K562 (cell line): Measurements from ENCODE around the gene PYGL. TPM values are rescaled to one million over a fixed set of nuclear protein-coding genes. Genes with fewer than 3 reads are reported as not detected.

Experiments used
- C11orf30 ChIP-seq: fragments of 450-650 bp; IDR thresholded peaks from 2 replicates; pipeline ENCODE4 v1.6.1; 2016; ENCODE audit warnings: low read depth, mild to moderate bottlenecking
- CBX8 ChIP-seq: fragments of 200-600 bp; sonication (generic); IDR thresholded peaks from 2 replicates; pipeline ENCODE4 v1.6.1; 2012; ENCODE audit warnings: borderline replicate concordance, mixed run types, low read depth, mild to moderate bottlenecking, moderate library complexity, mixed read lengths, low read length, control low read depth, inconsistent platforms; ENCODE audit not compliant: poor library complexity, severe bottlenecking; ENCODE audit errors: extremely low read depth
- ETV1 ChIP-seq: fragments of 450-650 bp; conservative IDR thresholded peaks from 2 replicates; pipeline ENCODE4 v1.6.1; 2016; ENCODE audit warnings: missing genetic modification characterization, control low read depth, low read depth, missing compliant biosample characterization
- FOXJ3 ChIP-seq: sonication (generic); formaldehyde crosslinking; IDR thresholded peaks from 2 replicates; pipeline ENCODE4 v1.4.0; 2020; ENCODE audit warnings: mild to moderate bottlenecking, missing genetic modification reagents
- FOXM1 ChIP-seq, 2 experiments: fragments of 450-650 bp in 1 of 2; sonication (generic) in 1 of 2; formaldehyde crosslinking in 1 of 2; IDR thresholded peaks; 2 replicates each; pipeline versions ENCODE4 v1.6.1 to v1.9.0; 2017 to 2022; ENCODE audit warnings: low read depth in 2 of 2, mild to moderate bottlenecking in 2 of 2, missing genetic modification reagents in 1 of 2, moderate library complexity in 1 of 2
- HDAC3 ChIP-seq: fragments of 450-650 bp; IDR thresholded peaks from 2 replicates; pipeline ENCODE4 v1.6.1; 2018; ENCODE audit warnings: borderline replicate concordance, mild to moderate bottlenecking, moderate library complexity; ENCODE audit not compliant: partially characterized antibody
- MAZ ChIP-seq, 2 experiments: fragments of 450-650 bp in 1 of 2; sonication (generic) in 1 of 2; formaldehyde crosslinking; IDR thresholded peaks in 1 of 2; conservative IDR thresholded peaks in 1 of 2; 2 replicates each; pipeline versions ENCODE4 v1.4.0 to v1.5.0; 2020; ENCODE audit warnings: mild to moderate bottlenecking in 1 of 2, missing genetic modification reagents in 1 of 2
- MBD1 ChIP-seq: fragments of 250-450 bp; sonication (Bioruptor Pico); IDR thresholded peaks from 2 replicates; pipeline ENCODE4 v1.8.0; 2022; ENCODE audit warnings: inconsistent platforms
- MTA2 ChIP-seq: fragments of 450-650 bp; IDR thresholded peaks from 2 replicates; pipeline ENCODE4 v1.6.1; 2016; ENCODE audit warnings: low read depth
- RAD51 ChIP-seq: fragments of 450-650 bp; IDR thresholded peaks from 2 replicates; pipeline ENCODE4 v1.7.1; 2016; ENCODE audit warnings: low read depth, mild to moderate bottlenecking, borderline replicate concordance
- SMARCC2 ChIP-seq: fragments of 450-650 bp; IDR thresholded peaks from 2 replicates; pipeline ENCODE4 v1.6.1; 2017; ENCODE audit warnings: antibody characterized with exemption, moderate library complexity, mild to moderate bottlenecking, low read depth
- SOX6 ChIP-seq: fragments of 450-650 bp; IDR thresholded peaks from 2 replicates; pipeline ENCODE4 v1.6.1; 2014; ENCODE audit warnings: mild to moderate bottlenecking
- SRF ChIP-seq, 2 experiments: fragments of 250-450, 450-650 bp in 1 of 2; sonication (Bioruptor Pico) in 1 of 2; sonication (generic) in 1 of 2; formaldehyde crosslinking; IDR thresholded peaks; 2 replicates each; pipeline versions ENCODE4 v1.5.0 to v1.5.1; 2020 to 2022; ENCODE audit warnings: mild to moderate bottlenecking in 1 of 2, missing genetic modification reagents in 1 of 2
- TCF7L2 ChIP-seq: fragments of 150-350 bp; IDR thresholded peaks from 2 replicates; pipeline ENCODE4 v1.6.1; 2016; ENCODE audit warnings: low read depth, mild to moderate bottlenecking, low read length, moderate library complexity
- TEAD1 ChIP-seq, 2 experiments: fragments of 450-650 bp in 1 of 2; sonication (generic) in 1 of 2; formaldehyde crosslinking; IDR thresholded peaks; 2 replicates each; pipeline versions ENCODE4 v1.4.0 to v1.8.0; 2020 to 2022; ENCODE audit warnings: mild to moderate bottlenecking in 2 of 2, missing genetic modification reagents in 1 of 2
- TRIM24 ChIP-seq, 2 experiments: fragments of 450-650 bp; IDR thresholded peaks; 2 replicates each; pipeline ENCODE4 v1.6.1; 2016
- ZNF347 ChIP-seq: fragments of 450-650 bp; formaldehyde crosslinking; IDR thresholded peaks from 2 replicates; pipeline ENCODE4 v1.4.0; 2020; ENCODE audit warnings: low read depth, mild to moderate bottlenecking, moderate library complexity
- ZNF584 ChIP-seq: fragments of 200-800 bp; sonication (Bioruptor generic); IDR thresholded peaks from 2 replicates; pipeline ENCODE4 v1.6.1; 2016; ENCODE audit warnings: low read depth, mild to moderate bottlenecking, missing genetic modification characterization, missing compliant biosample characterization
- ZNF592 ChIP-seq: fragments of 450-650 bp; IDR thresholded peaks from 2 replicates; pipeline ENCODE4 v1.6.1; 2017; ENCODE audit warnings: antibody characterized with exemption, mild to moderate bottlenecking
- polyA plus RNA-seq, 8 experiments: library from polyadenylated mRNA; depleted of rRNA in 4 of 8; stranded (reverse) in 5 of 8; unstranded in 3 of 8; fragments of >200 nt; fragmentation: Nextera tagmentation in 2 of 8; fragmentation: Illumina TruSeq in 1 of 8; extraction: Ambion mirVana in 2 of 8; extraction: Trizol in 1 of 8; gene quantifications; 2 replicates each; pipeline versions ENCODE4 v1.2.1 to v1.2.3, GENCODE V29; 2011 to 2014; ENCODE audit warnings: inconsistent platforms in 1 of 8, missing spikeins in 1 of 8
- total RNA-seq, 7 experiments: library from RNA; depleted of rRNA in 6 of 7; stranded (reverse); fragments of >200 nt in 6 of 7; fragmentation: Illumina TruSeq in 2 of 7; extraction: Trizol in 2 of 7; gene quantifications; 2 replicates each; pipeline versions ENCODE4 v1.2.1 to v1.2.3, GENCODE V29; 2011 to 2021; ENCODE audit warnings: low replicate concordance in 1 of 7
- TF ChIP-seq, protein P1 (sequence below): fragments of 450-650 bp; IDR thresholded peaks from 2 replicates; pipeline ENCODE4 v1.6.1; 2016; ENCODE audit warnings: antibody characterized with exemption

Gene PYGL
- total and polyA plus RNA-seq, 9 of the 15 experiments (the other 6 are each of a cell fraction or from before 2014, with no cell fraction given): 3.5 to 17.9 (median 13.1) TPM

DNA sequence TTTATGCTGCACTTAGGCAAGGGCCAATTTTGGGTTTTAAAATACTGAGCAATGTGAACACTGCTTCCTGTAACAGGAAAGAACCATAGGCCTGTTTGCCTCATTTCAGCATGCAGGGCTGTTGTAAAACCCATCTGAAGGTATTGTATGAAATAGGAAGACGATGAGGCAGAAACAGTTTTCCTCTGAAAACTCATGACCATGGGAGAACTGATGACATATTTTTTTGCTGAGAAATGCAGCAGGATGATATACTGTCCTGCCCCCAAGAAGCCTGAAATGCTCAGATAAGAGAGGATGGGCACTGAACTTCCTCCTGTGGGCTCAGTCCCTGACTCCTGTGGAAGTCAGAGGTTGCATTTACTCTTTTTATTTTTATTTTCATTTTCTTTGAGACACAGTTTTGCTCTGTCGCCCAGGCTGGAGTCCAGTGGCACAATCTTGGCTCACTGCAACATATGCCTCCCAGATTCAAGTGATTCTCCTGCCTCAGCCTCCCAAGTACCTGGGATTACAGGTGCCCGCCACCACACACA is 17.4 kb downstream of the PYGL start (continued):
- 0 out of 2 replicates have a peak, but pooled peaks have one; percentile 25 for TF ChIP-seq ZNF584
- no peak for TF ChIP-seq SRF (CRISPR knock-in tag; IDR thresholded peaks at IDR 0.05)
- peak; percentile 54 to 71 for TF ChIP-seq TRIM24 (IDR thresholded peaks at IDR 0.05)
- TF ChIP-seq, protein P1, sequence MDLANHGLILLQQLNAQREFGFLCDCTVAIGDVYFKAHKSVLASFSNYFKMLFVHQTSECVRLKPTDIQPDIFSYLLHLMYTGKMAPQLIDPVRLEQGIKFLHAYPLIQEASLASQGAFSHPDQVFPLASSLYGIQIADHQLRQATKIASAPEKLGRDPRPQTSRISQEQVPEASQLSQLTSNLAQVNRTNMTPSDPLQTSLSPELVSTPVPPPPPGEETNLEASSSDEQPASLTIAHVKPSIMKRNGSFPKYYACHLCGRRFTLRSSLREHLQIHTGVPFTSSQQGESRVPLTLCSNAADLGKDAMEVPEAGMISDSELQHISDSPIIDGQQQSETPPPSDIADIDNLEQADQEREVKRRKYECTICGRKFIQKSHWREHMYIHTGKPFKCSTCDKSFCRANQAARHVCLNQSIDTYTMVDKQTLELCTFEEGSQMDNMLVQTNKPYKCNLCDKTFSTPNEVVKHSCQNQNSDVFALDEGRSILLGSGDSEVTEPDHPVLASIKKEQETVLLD: no peak
- TF ChIP-seq ZNF592: peak; percentile 64; the same call in 1 of the 2 replicates
- TF ChIP-seq TEAD1 (CRISPR knock-in tag; IDR thresholded peaks at IDR 0.05): 0 out of 4 replicates have a peak, but pooled peaks of 1 of the 2 experiments have one; percentile 43
- peak; percentile 74 for TF ChIP-seq MTA2
- TF ChIP-seq ZNF347 (CRISPR knock-in tag): no peak
- TF ChIP-seq FOXJ3 (CRISPR knock-in tag): no peak
- TF ChIP-seq CBX8: no peak
- no peak for TF ChIP-seq MBD1 (CRISPR knock-in tag)
- 0 out of 2 replicates have a peak, but pooled peaks have one; percentile 23 for TF ChIP-seq C11orf30
- TF ChIP-seq SOX6: peak; percentile 63; the same call in 1 of the 2 replicates
- TF ChIP-seq FOXM1 (IDR thresholded peaks at IDR 0.05; ENCODE audit: low read depth): peak; percentile 40; the same call in 1 of the 2 replicates
- TF ChIP-seq FOXM1 (CRISPR knock-in tag; IDR thresholded peaks at IDR 0.05; ENCODE audit: low read depth): no peak
- TF ChIP-seq MAZ (CRISPR knock-in tag; conservative IDR thresholded peaks at IDR 0.05 in 1 of 2, IDR thresholded peaks at IDR 0.05 in 1 of 2): peak in 1 of 2 experiments; percentile 46; a peak in 2 of 4 replicates
- TF ChIP-seq ETV1 (tag): peak; percentile 79
- peak; percentile 47; the same call in 1 of the 2 replicates for TF ChIP-seq SMARCC2
- TF ChIP-seq TCF7L2: no peak
- no peak for TF ChIP-seq RAD51
- no peak for TF ChIP-seq HDAC3
